Tibial artery (tissue), 4 donors: ENCODE data around the gene MAST4.

ENCODE experiments used
- DNase-seq, 2 donors: peaks; one replicate each; pipeline ENCODE4 v3.0.0-alpha.2; 2019
- H3K27ac ChIP-seq, 2 donors: fragments of 200-600 bp; sonication (generic) in 1 of 2; 1 replicate in 1 of 2; 2 replicates in 1 of 2; pipeline ENCODE4 v1.5.1; 2018 to 2019; ENCODE audit warnings: mild to moderate bottlenecking in 1 of 2
- H3K27me3 ChIP-seq, 2 donors: fragments of 200-600 bp; sonication (generic) in 1 of 2; one replicate each; pipeline versions ENCODE4 v1.5.1 to v1.6.0; 2016 to 2019
- H3K36me3 ChIP-seq, 3 donors: fragments of 200-600 bp; sonication (generic) in 2 of 3; one replicate each; pipeline ENCODE4 v1.5.1; 2016 to 2019; ENCODE audit warnings: mild to moderate bottlenecking in 2 of 3
- H3K4me1 ChIP-seq, 4 donors: fragments of 200-600 bp; sonication (generic) in 2 of 4; 1 replicate in 3 of 4; 2 replicates in 1 of 4; pipeline ENCODE4 v1.5.1; 2016 to 2019
- H3K4me3 ChIP-seq, 2 donors: fragments of 200-600 bp; sonication (generic) in 1 of 2; 1 replicate in 1 of 2; 2 replicates in 1 of 2; pipeline ENCODE4 v1.5.1; 2018 to 2019; ENCODE audit warnings: mild to moderate bottlenecking in 2 of 2
- H3K9me3 ChIP-seq, 3 donors: fragments of 200-600 bp; sonication (generic) in 1 of 3; one replicate each; pipeline ENCODE4 v1.5.1; 2016 to 2019
- intact Hi-C: fragments of 100-400 bp; cut with DNase I; formaldehyde crosslinking; loops from one replicate; pipeline ENCODE4 v1.15.0; 2023; ENCODE audit warnings: low total_unique reads
- TF ChIP-seq, protein P1 (sequence below), 2 experiments: fragments of 200-600 bp in 1 of 2; fragments of 450-650 bp in 1 of 2; IDR thresholded peaks; one replicate each; pipeline ENCODE4 v1.5.1; 2017 to 2019; ENCODE audit warnings: antibody characterized with exemption in 2 of 2, mild to moderate bottlenecking in 1 of 2, moderate library complexity in 1 of 2

Gene MAST4

GRCh38 chr5:67051164-67051563, 455.0 kb downstream of the MAST4 start:
- Histone ChIP-seq H3K36me3 (no peaks in the 10 kb centered on the region), H3K9me3 (no peaks in the 10 kb centered on the region), H3K27me3 (no peaks in the 10 kb centered on the region), H3K4me1 (peaks cover 0 to 35% (median 4%) of the 10 kb centered on the region in 4 donors), H3K27ac (no peak overlapping the region), H3K4me3 (no peak overlapping the region)
- TF ChIP-seq, protein P1, sequence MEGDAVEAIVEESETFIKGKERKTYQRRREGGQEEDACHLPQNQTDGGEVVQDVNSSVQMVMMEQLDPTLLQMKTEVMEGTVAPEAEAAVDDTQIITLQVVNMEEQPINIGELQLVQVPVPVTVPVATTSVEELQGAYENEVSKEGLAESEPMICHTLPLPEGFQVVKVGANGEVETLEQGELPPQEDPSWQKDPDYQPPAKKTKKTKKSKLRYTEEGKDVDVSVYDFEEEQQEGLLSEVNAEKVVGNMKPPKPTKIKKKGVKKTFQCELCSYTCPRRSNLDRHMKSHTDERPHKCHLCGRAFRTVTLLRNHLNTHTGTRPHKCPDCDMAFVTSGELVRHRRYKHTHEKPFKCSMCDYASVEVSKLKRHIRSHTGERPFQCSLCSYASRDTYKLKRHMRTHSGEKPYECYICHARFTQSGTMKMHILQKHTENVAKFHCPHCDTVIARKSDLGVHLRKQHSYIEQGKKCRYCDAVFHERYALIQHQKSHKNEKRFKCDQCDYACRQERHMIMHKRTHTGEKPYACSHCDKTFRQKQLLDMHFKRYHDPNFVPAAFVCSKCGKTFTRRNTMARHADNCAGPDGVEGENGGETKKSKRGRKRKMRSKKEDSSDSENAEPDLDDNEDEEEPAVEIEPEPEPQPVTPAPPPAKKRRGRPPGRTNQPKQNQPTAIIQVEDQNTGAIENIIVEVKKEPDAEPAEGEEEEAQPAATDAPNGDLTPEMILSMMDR (IDR thresholded peaks at IDR 0.05): no peak
- intact Hi-C loops: no loop called here
- DNase-seq: no peak

DNA sequence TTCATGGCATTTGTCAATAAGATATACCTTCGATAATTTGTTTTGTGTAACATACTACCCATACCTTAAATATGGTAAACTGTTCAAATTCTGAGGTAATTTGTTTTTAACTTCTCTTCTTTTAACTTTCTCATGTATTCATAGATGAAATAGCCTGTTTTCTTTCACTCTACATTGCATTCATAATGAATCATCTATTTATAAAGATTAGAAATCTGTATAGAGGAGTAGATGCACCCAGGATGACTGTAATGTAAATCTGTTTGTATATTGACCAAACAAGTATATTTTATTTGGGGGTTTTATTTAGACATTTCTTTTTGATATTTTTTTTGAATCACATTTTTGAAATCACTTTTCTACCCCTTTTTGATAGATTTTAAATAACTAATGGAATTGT, 455.8 kb downstream of the MAST4 start:
- Histone ChIP-seq H3K36me3 (no peaks in the 10 kb centered on the region), H3K4me1 (peaks cover 0 to 26% (median 3%) of the 10 kb centered on the region in 4 donors), H3K4me3 (no peak overlapping the region), H3K27me3 (no peaks in the 10 kb centered on the region), H3K27ac (no peak overlapping the region), H3K9me3 (no peaks in the 10 kb centered on the region)
- DNase-seq: no peak
- intact Hi-C loops: no loop called here
- TF ChIP-seq, protein P1 (IDR thresholded peaks at IDR 0.05): no peak

DNA sequence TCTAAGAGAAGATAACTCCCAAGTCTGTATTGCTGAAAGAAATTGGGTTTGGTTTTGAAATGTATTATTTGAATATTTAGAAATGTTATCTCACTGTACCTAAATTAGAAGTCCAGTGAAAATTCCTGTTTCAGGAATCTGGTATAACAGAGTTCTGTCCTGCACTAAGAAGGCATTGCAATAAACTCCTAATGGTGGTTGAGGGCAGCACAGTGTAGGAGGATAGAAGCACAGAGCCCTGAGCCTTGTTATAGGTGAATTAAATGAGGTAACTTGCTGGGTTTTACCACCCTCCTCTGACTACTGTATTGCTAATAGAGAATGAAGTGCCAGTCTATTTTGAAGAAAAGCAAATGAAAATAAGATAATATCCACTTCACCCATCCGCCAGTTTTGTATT, 457.0 kb downstream of the MAST4 start:
- TF ChIP-seq, protein P1 (IDR thresholded peaks at IDR 0.05): no peak
- H3K27ac ChIP-seq: no peak overlapping the region
- DNase-seq: no peak
- intact Hi-C loops: no loop called here
- H3K36me3 ChIP-seq: no peaks in the 10 kb centered on the region
- H3K9me3 ChIP-seq: no peaks in the 10 kb centered on the region
- H3K4me1 ChIP-seq: peaks cover 0 to 18% (median 0%) of the 10 kb centered on the region in 4 donors
- no peaks in the 10 kb centered on the region for H3K27me3 ChIP-seq
- no peak overlapping the region for H3K4me3 ChIP-seq

GRCh38 chr5:67058998-67059743, 463.0 kb downstream of the MAST4 start:
- H3K36me3 ChIP-seq: no peaks in the 10 kb centered on the region
- TF ChIP-seq, protein P1 (IDR thresholded peaks at IDR 0.05): no peak
- no peak overlapping the region for H3K27ac ChIP-seq
- no peaks in the 10 kb centered on the region for H3K27me3 ChIP-seq
- peaks cover 0 to 4% (median 0%) of the 10 kb centered on the region in 4 donors for H3K4me1 ChIP-seq
- DNase-seq: no peak
- no peaks in the 10 kb centered on the region for H3K9me3 ChIP-seq
- H3K4me3 ChIP-seq: no peak overlapping the region
- intact Hi-C loops: no loop called here

- Histone ChIP-seq H3K36me3 (no peaks in the 10 kb centered on the region), H3K4me1 (peaks cover 0 to 4% (median 0%) of the 10 kb centered on the region in 4 donors), H3K4me3 (no peak overlapping the region), H3K27ac (no peak overlapping the region), H3K27me3 (no peaks in the 10 kb centered on the region), H3K9me3 (no peaks in the 10 kb centered on the region)
- TF ChIP-seq, protein P1 (IDR thresholded peaks at IDR 0.05): no peak
- no peak for DNase-seq
- intact Hi-C loops: no loop called here
Measured at GRCh38 chr5:67059744-67060490, 463.7 kb downstream of the MAST4 start.
